GM06990 (cell line): ENCODE data around the gene RASA3.
"Not testable (repeated sequence)": the region's sequence is repeated elsewhere in the genome, so short reads cannot be mapped to it uniquely, and the experiment has no call there.

Experiments
- DNase-seq: peaks from one replicate; pipeline ENCODE4 v3.0.0-alpha.2; 2011; ENCODE audit not compliant: insufficient read length; ENCODE audit errors: extremely low read depth
- H3K27me3 ChIP-seq: replicated peaks from 2 replicates; pipeline ENCODE4 v1.6.0; 2011; ENCODE audit warnings: low read length; ENCODE audit not compliant: control insufficient read depth, insufficient read depth
- H3K36me3 ChIP-seq: 2 replicates; pipeline ENCODE4 v1.5.1; 2011; ENCODE audit warnings: low read length; ENCODE audit not compliant: control insufficient read depth, insufficient read depth
- H3K4me3 ChIP-seq: replicated peaks from 2 replicates; pipeline ENCODE4 v1.5.1; 2011; ENCODE audit warnings: low read depth, mild to moderate bottlenecking, control low read depth, low read length
- CTCF ChIP-seq: IDR thresholded peaks from 2 replicates; pipeline ENCODE4 v1.5.1; 2011; ENCODE audit warnings: low read length, control low read depth, mild to moderate bottlenecking, inconsistent platforms; ENCODE audit not compliant: insufficient read depth, poor library complexity, severe bottlenecking

The RASA3 gene

GRCh38 chr13:114023716-114024602, 108.5 kb downstream of the RASA3 start:
- Histone ChIP-seq H3K4me3 (no peak overlapping the region), H3K36me3 (peaks cover 20% of the 10 kb centered on the region)

GRCh38 chr13:114022876-114023275, 109.5 kb downstream of the RASA3 start:
- Histone ChIP-seq H3K36me3 (peaks cover 26% of the 10 kb centered on the region), H3K27me3 (no peaks in the 10 kb centered on the region), H3K4me3 (no peak overlapping the region)
- no peak for DNase-seq
- no peak for TF ChIP-seq CTCF

More at GRCh38 chr13:114023716-114024602, 108.5 kb downstream of the RASA3 start:
- DNase-seq: no peak
- TF ChIP-seq CTCF: no peak
- H3K27me3 ChIP-seq: no peaks in the 10 kb centered on the region

GRCh38 chr13:114022309-114022669, 110.1 kb downstream of the RASA3 start:
- no peaks in the 10 kb centered on the region for H3K27me3 ChIP-seq
- TF ChIP-seq CTCF: no peak
- H3K4me3 ChIP-seq: no peak overlapping the region
- DNase-seq: no peak
- H3K36me3 ChIP-seq: peaks cover 28% of the 10 kb centered on the region

- no peaks in the 10 kb centered on the region for H3K27me3 ChIP-seq
- DNase-seq: no peak
- no peak overlapping the region for H3K4me3 ChIP-seq
- H3K36me3 ChIP-seq: peaks cover 29% of the 10 kb centered on the region
- no peak for TF ChIP-seq CTCF
Measured at GRCh38 chr13:114021464-114022308, 110.7 kb downstream of the RASA3 start.

- H3K36me3 ChIP-seq: peaks cover 31% of the 10 kb centered on the region
Measured at GRCh38 chr13:114020750-114021463, 111.5 kb downstream of the RASA3 start.

GRCh38 chr13:114020134-114020533, 112.3 kb downstream of the RASA3 start:
- not testable (repeated sequence) for H3K4me3 ChIP-seq, DNase-seq, H3K27me3 ChIP-seq
- peaks cover 37% of the 10 kb centered on the region for H3K36me3 ChIP-seq

More at GRCh38 chr13:114020750-114021463, 111.5 kb downstream of the RASA3 start:
- TF ChIP-seq CTCF: no peak
- DNase-seq: no peak
- no peak overlapping the region for H3K4me3 ChIP-seq
- H3K27me3 ChIP-seq: no peaks in the 10 kb centered on the region
